GM21529 (cell line): ENCODE measurements around the gene SPDYE4.

Experiments used
- ATAC-seq: cut with Tn5 transposase; IDR thresholded peaks from one replicate; pipeline ENCODE4 v1.9.1; 2021; ENCODE audit not compliant: unreplicated experiment

SPDYE4 gene

GRCh38 chr17:8741771-8742170, 16.6 kb downstream of the SPDYE4 start:
- no peak for ATAC-seq

GRCh38 chr17:8741366-8741765, 17.0 kb downstream of the SPDYE4 start:
- ATAC-seq = no peak

GRCh38 chr17:8740486-8740885, 17.9 kb downstream of the SPDYE4 start:
- no peak for ATAC-seq

GRCh38 chr17:8739097-8739496, 19.2 kb downstream of the SPDYE4 start:
- no peak for ATAC-seq

- no peak for ATAC-seq
Measured at GRCh38 chr17:8736796-8737195, 21.6 kb downstream of the SPDYE4 start.

- ATAC-seq = no peak
Measured at GRCh38 chr17:8736362-8736761, 22.0 kb downstream of the SPDYE4 start.

GRCh38 chr17:8735336-8735939, 22.9 kb downstream of the SPDYE4 start:
- no peak for ATAC-seq

GRCh38 chr17:8734876-8735275, 23.5 kb downstream of the SPDYE4 start:
- no peak for ATAC-seq

GRCh38 chr17:8732406-8733085, 25.8 kb downstream of the SPDYE4 start:
- no peak for ATAC-seq

- no peak for ATAC-seq
Measured at GRCh38 chr17:8729860-8730259, 28.5 kb downstream of the SPDYE4 start.

- ATAC-seq = no peak
Measured at GRCh38 chr17:8729421-8729820, 28.9 kb downstream of the SPDYE4 start.

GRCh38 chr17:8728971-8729370, 29.4 kb downstream of the SPDYE4 start:
- no peak for ATAC-seq

GRCh38 chr17:8728251-8728938, 30.0 kb downstream of the SPDYE4 start:
- no peak for ATAC-seq

- ATAC-seq = no peak
Measured at GRCh38 chr17:8726941-8727555, 31.3 kb downstream of the SPDYE4 start.

- no peak for ATAC-seq
Measured at GRCh38 chr17:8725881-8726876, 32.2 kb downstream of the SPDYE4 start.

- no peak for ATAC-seq
Measured at GRCh38 chr17:8724451-8724850, 33.9 kb downstream of the SPDYE4 start.

GRCh38 chr17:8720596-8720995, 37.8 kb downstream of the SPDYE4 start:
- ATAC-seq = no peak

- no peak for ATAC-seq
Measured at GRCh38 chr17:8719291-8720246, 38.8 kb downstream of the SPDYE4 start.

- ATAC-seq = no peak
Measured at GRCh38 chr17:8718001-8718563, 40.3 kb downstream of the SPDYE4 start.
